Mesodermal cell (in vitro differentiated cells): ENCODE results near the gene INTS6.
"Not testable (repeated sequence)": the region's sequence is repeated elsewhere in the genome, so short reads cannot be mapped to it uniquely, and the experiment has no call there.

ENCODE experiments used
- H3K27ac ChIP-seq: 2 replicates; pipeline ENCODE4 v1.7.0; 2013; ENCODE audit warnings: mild to moderate bottlenecking, low read depth, low read length, moderate library complexity; ENCODE audit not compliant: severe bottlenecking
- H3K36me3 ChIP-seq: 2 replicates; pipeline ENCODE4 v1.7.1; 2013; ENCODE audit warnings: mild to moderate bottlenecking, low read length, moderate library complexity; ENCODE audit not compliant: control insufficient read depth, insufficient read depth
- H3K4me1 ChIP-seq: one replicate; pipeline ENCODE4 v1.7.1; 2013; ENCODE audit warnings: mild to moderate bottlenecking, low read length; ENCODE audit not compliant: insufficient read depth, control insufficient read depth, poor library complexity, severe bottlenecking
- H3K4me3 ChIP-seq: 2 replicates; pipeline ENCODE4 v1.7.0; 2013; ENCODE audit warnings: low read length, control low read depth, mild to moderate bottlenecking; ENCODE audit not compliant: insufficient read depth, poor library complexity, severe bottlenecking; ENCODE audit errors: extremely low read depth
- H3K9me3 ChIP-seq: 2 replicates; pipeline ENCODE4 v1.7.1; 2013; ENCODE audit warnings: mild to moderate bottlenecking, low read length, moderate library complexity; ENCODE audit not compliant: control insufficient read depth
- WGBS, 2 experiments: methylation state at CpG; one replicate each; pipeline ENCODE4 v1.1.5; 2013; ENCODE audit warnings: missing lambda C conversion rate in 2 of 2; ENCODE audit not compliant: insufficient coverage in 2 of 2; 5-methylcytosine and 5-hydroxymethylcytosine counted together

INTS6 gene

DNA sequence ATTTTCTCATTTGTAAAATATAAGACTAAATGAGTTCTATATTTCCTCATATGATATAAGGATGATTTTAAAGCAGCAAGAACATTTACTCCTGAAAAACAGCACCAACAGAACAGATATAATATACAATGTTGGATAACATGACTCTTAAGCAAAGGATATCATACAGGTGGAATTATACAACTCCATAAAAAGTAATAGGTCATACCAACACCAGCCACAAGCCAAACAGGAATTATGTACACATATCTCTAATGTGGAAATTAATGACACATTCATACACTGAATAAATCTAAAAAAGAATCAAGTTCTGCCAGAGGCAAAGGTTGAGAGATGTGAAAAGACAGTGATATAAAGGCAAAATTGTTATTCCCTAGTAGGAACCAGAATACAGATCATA, 25.9 kb downstream of the INTS6 start:
- Histone ChIP-seq H3K4me1 (no peaks in the 10 kb centered on the region), H3K36me3 (peaks cover 32% of the 10 kb centered on the region), H3K27ac (no peak overlapping the region), H3K4me3 (no peak overlapping the region), H3K9me3 (no peaks in the 10 kb centered on the region)

DNA sequence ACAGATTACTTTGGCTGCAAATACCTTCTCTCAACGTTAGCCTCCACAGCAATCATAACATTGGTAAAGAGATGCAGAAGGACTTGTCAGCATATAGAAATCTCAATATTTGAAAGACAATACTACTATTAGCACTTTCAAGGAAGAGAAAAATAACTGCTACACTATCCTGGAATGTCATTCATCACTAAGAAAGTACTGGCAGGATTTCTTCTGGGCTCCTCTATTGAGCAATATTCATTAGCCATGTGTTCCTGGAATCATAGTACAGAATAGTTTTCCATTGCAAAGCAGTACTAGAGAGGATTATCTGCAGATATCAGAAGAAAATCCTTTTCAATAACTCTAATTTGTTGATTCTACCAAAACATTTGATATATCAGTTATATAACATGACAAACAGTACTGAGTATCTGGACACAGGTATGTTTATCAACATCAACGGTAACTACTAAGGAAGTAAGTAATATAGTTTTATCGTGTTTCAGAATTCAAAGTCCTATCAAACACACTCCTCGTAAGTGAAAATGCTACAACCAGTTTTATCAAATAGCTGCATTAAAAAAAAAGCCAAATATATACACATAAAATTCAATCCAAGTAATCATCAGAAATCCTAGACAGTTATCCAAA, 27.3 kb downstream of the INTS6 start:
- Histone ChIP-seq H3K4me3 (no peak overlapping the region), H3K9me3 (no peaks in the 10 kb centered on the region), H3K36me3 (peaks cover 35% of the 10 kb centered on the region), H3K27ac (no peak overlapping the region), H3K4me1 (no peaks in the 10 kb centered on the region)
- WGBS, 2 experiments, result 100% methylated on average over 1 of the region's 4 CpGs; no CpG with 5 or more reads in 1 of the 2 experiments

DNA sequence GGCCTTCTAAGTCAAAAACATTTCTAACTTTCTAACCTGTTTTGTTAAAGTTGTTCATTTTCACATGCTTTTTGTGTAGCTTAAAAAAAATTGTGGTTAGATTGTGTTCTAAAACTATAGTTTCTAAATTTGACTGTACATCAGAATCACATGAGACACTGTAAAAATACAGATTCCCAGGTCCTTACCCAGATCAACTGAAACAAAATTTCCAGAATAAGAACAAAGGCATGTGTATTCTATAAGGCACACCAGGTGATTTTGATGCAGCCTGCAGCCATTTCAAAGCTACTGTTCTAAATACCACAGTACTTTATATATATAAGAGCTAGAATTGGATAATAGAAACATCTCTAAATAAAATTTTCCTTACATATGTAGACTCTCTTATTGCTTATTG, 29.1 kb downstream of the INTS6 start:
- Histone ChIP-seq H3K36me3 (peaks cover 36% of the 10 kb centered on the region), H3K4me1 (no peaks in the 10 kb centered on the region), H3K27ac (no peak overlapping the region), H3K4me3 (no peak overlapping the region), H3K9me3 (no peaks in the 10 kb centered on the region)

DNA sequence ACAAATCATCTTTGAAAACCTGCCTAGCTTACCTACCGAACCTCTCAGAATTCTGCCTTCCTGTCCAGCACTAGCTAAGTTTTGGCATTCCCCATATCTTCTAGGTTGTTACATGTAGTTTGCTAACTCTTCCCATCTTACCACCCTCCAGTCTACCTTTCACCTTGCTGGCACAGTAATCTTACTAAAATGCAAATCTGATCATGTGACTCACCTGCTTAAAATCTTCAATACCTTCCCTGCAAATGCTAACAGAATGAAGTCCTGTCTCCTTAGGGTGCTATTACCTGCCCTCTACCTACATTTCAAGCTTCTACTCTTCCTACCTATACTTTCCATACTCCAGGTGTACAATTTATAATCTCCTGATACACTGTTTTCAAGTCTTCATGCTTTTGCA, 30.4 kb downstream of the INTS6 start:
- Histone ChIP-seq H3K27ac (no peak overlapping the region), H3K4me3 (no peak overlapping the region), H3K36me3 (peaks cover 35% of the 10 kb centered on the region), H3K4me1 (no peaks in the 10 kb centered on the region), H3K9me3 (no peaks in the 10 kb centered on the region)
- 83 to 90% methylated on average over 1 of the region's 1 CpG for WGBS, 2 experiments

DNA sequence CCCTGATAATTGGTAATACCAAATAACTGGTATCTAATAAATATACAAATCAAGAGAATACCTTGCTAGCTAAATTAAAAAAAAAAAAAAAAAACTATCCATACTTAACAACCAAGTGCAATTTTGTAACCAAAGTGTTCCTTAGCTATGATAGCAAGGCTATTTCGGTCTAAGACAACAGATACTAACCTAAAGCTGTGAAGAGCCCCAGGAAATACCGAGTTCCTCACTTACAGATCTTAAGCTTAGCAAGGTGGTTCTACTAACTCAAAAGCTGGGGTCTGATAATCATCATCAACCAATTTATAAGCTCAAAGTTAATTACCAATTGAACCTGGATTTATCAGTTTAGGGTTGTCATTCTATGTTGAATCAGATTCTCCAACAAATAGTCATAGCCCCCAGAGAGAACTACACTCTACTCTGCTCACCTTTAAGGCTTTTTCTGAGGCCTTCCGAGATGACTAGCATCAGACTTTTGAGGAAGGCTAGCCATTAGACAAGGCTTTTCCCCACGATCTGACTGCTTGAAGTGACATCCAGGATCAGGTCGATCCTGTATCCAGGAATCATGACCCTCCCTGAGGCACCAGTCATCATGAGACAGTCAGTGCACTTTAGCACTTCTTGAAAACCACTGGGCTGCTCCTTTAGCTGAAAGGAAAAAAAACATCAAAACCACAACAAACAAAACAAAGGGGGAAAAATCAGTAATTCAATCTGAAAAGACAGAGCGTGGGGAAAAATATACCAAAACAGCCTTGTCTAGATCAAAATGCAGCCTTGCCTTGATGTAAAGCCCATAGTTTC, 31.9 kb downstream of the INTS6 start:
- 80% methylated on average over 3 to 4 of the region's 6 CpGs for WGBS, 2 experiments
- peaks cover 45% of the 10 kb centered on the region for H3K36me3 ChIP-seq
- no peaks in the 10 kb centered on the region for H3K4me1 ChIP-seq
- H3K4me3 ChIP-seq, result no peak overlapping the region
- peaks cover 4% of the 10 kb centered on the region for H3K9me3 ChIP-seq
- H3K27ac ChIP-seq, result no peak overlapping the region

DNA sequence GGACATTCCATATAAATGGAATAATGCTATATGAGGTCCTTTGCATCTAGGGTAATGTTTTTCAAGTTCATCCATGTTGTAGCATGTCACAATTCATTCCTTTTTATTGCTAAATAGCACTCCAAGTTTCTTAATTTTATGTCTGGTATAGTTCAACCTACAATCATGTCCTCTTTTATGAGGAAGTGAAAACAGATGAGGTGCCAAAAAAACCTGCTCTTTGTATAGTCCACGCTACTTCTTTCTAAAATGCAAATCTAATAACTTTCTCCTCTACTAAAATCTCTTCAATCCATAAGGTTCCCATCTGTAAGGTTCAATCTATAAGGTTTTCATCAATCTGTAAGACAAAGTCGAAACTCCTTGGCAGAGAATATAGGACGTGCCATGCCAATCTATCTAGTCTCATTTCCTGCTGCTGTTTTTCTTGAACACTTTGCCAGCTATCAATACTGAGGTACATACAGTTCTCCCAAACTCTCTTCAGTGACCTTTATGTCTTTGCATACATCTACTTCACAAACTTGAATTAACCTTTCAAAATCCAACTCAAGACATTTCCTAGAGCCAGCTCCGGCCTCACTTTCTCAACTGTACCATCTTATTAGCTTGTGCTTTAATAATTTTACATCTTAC, 33.7 kb downstream of the INTS6 start:
- no peaks in the 10 kb centered on the region for H3K4me1 ChIP-seq
- no peak overlapping the region for H3K4me3 ChIP-seq
- H3K27ac ChIP-seq, result no peak overlapping the region
- 94 to 97% methylated on average over 4 of the region's 4 CpGs for WGBS, 2 experiments
- peaks cover 52% of the 10 kb centered on the region for H3K36me3 ChIP-seq
- H3K9me3 ChIP-seq, result peaks cover 4% of the 10 kb centered on the region

DNA sequence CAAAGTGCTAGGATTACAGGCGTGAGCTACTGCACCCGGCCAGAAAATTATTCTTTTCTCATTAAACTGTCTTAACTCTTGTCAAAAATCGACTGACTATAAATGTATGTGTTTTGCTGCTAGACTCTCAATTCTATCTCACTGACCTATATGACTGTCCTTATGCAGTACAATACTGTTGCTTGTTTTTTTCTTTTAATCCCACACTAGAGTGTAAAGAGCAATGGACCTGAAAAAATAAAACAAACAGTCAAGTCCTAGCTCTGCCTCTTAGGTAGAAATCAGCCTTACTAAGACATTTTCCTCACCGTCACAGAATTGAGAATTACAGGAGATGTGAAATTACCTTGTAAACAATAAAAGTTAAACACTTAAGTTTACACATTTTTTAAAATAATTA, 35.1 kb downstream of the INTS6 start:
- no peak overlapping the region for H3K4me3 ChIP-seq
- WGBS, 2 experiments, result 87 to 93% methylated on average over 2 to 3 of the region's 4 CpGs
- H3K36me3 ChIP-seq, result peaks cover 52% of the 10 kb centered on the region
- no peaks in the 10 kb centered on the region for H3K4me1 ChIP-seq
- no peak overlapping the region for H3K27ac ChIP-seq
- H3K9me3 ChIP-seq, result peaks cover 4% of the 10 kb centered on the region

DNA sequence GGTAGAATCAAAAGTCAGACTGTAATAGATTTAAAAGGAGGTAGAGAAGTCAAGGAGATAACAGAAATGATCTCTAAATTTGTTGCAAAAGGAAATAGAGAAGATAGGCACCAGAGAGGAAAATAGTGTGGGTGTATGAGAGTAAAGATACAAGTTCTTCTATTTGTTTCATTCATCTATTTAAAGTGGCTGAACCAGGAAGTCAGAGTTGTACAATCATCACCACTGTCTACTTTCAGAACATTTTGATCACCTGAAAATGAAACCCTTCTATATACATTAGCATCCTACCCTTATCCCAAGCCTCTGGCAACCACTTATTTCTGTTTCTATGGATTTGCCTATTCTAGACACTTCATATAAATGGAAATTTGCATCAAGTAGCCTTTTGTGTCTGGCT, 36.7 kb downstream of the INTS6 start:
- H3K36me3 ChIP-seq, result peaks cover 59% of the 10 kb centered on the region
- H3K4me1 ChIP-seq, result no peaks in the 10 kb centered on the region
- no peak overlapping the region for H3K27ac ChIP-seq
- peaks cover 4% of the 10 kb centered on the region for H3K9me3 ChIP-seq
- no peak overlapping the region for H3K4me3 ChIP-seq

DNA sequence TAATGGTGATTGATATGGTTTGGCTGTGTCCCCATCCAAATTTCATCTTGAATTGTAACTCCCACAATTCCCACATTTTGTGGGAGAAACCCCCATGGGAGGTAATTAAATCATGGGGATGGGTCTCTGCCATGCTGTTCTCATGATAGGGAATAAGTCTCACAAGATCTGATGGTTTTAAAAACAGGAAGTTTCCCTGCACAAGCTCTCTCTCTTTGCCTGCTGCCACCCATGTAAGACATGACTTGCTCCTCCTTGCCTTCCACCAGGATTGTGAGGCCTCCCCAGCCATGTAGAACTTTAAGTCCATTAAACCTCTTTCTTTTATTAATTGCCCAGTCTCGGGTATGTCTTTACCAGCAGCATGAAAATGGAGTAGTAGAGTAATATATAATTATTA, 37.5 kb downstream of the INTS6 start:
- not testable (repeated sequence) for H3K27ac ChIP-seq, H3K9me3 ChIP-seq, H3K4me3 ChIP-seq, H3K4me1 ChIP-seq
- whole genome bisulfite sequencing, 2 experiments, result no CpG with 5 or more reads among the region's 1 CpG
- peaks cover 52% of the 10 kb centered on the region for H3K36me3 ChIP-seq

DNA sequence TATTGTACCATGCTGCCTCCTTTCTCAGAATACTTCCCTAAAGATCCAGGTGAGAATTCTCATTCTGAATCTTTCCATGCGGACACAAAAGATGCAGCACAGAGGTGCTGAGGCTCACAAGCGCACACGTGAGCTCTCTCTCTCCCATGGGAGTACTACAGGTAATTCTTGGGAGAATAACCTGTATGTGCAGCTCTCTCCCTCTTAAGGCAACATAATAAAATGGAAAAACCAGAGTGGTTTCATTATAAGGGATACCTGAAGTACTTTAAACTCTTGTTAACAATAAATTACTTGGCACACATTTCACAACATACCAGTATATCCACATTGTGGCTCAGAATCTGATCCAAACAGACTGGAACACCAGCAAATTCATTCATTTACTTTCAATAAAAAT, 40.4 kb downstream of the INTS6 start:
- H3K9me3 ChIP-seq, result peaks cover 4% of the 10 kb centered on the region
- 97% methylated on average over 3 of the region's 3 CpGs; no CpG with 5 or more reads in 1 of the 2 experiments for WGBS, 2 experiments
- no peak overlapping the region for H3K4me3 ChIP-seq
- no peaks in the 10 kb centered on the region for H3K4me1 ChIP-seq
- H3K36me3 ChIP-seq, result peaks cover 39% of the 10 kb centered on the region
- no peak overlapping the region for H3K27ac ChIP-seq

DNA sequence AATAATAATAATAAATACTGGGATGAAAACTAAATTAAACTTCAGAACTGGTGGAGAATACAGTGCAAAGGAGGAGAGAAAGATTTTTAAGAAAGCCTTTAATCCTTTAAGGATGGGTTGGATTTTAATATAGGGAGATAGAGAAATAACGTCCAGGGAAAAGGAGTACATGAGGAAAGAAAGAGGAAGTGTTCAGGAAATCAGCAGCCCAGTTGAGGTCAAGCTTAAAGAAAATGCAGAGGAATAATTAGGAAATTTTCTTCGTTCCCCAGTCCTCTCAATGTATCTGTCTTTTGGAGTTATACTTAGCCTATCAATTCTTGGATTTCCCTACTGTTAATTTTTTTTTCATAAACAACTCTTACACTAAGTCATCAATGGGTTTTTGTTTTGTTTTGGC, 47.7 kb downstream of the INTS6 start:
- H3K9me3 ChIP-seq, result no peaks in the 10 kb centered on the region
- H3K36me3 ChIP-seq, result peaks cover 15% of the 10 kb centered on the region
- no peak overlapping the region for H3K4me3 ChIP-seq
- no peak overlapping the region for H3K27ac ChIP-seq
- H3K4me1 ChIP-seq, result no peaks in the 10 kb centered on the region
- WGBS, 2 experiments, result 94 to 100% methylated on average over 1 to 2 of the region's 2 CpGs
